Body of pancreas (tissue), 4 donors: Measurements from ENCODE around the gene BPIFB2.

ENCODE experiments used
- POLR2A ChIP-seq, 3 donors: fragments of 450-650 bp; IDR thresholded peaks; one replicate each; pipeline ENCODE4 v1.6.1; 2016; ENCODE audit warnings: antibody characterized with exemption in 3 of 3, mild to moderate bottlenecking in 2 of 3
- TF ChIP-seq, protein P1 (sequence below), 7 experiments: fragments of 450-650 bp in 4 of 7; fragments of 200-600 bp in 3 of 7; sonication (generic) in 3 of 7; IDR thresholded peaks; one replicate each; pipeline ENCODE4 v1.5.1; 2016 to 2019; ENCODE audit warnings: antibody characterized with exemption in 7 of 7

DNA sequence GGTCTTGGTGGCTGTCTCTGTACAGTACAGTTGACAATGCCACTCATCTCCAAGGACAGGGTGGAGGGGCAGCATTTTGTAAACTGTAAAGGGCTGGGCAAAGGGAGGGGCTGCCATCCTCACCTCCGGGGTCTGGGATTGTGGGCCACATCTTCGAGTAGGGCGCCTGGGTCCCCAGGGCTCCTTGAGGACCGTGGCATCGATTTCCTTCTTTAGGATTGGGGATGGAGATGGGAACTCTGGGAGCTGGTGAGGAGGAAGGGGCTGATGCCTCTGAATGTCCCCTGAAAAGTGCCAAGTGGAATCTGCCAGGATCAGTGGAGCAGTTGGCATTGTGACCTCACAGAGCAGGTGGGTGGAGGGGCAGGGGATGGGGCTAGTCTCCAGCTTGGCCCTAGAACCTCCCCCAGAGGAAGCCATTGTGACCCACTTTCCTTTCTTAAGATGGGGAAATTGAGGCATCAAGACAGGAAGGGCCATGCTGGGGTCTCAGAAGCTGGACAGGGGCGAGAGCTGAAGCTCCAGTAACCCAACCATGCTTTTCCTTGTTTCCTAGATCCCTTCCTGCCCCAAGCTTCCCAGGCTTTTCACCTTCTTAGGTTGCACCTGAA, 3.3 kb upstream of the BPIFB2 start, which contains the start of gene SUN5:
- TF ChIP-seq, protein P1, sequence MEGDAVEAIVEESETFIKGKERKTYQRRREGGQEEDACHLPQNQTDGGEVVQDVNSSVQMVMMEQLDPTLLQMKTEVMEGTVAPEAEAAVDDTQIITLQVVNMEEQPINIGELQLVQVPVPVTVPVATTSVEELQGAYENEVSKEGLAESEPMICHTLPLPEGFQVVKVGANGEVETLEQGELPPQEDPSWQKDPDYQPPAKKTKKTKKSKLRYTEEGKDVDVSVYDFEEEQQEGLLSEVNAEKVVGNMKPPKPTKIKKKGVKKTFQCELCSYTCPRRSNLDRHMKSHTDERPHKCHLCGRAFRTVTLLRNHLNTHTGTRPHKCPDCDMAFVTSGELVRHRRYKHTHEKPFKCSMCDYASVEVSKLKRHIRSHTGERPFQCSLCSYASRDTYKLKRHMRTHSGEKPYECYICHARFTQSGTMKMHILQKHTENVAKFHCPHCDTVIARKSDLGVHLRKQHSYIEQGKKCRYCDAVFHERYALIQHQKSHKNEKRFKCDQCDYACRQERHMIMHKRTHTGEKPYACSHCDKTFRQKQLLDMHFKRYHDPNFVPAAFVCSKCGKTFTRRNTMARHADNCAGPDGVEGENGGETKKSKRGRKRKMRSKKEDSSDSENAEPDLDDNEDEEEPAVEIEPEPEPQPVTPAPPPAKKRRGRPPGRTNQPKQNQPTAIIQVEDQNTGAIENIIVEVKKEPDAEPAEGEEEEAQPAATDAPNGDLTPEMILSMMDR (IDR thresholded peaks at IDR 0.05), result no peak
- no peak for TF ChIP-seq POLR2A (IDR thresholded peaks at IDR 0.05)
